Left lung (tissue), 10 donors: ENCODE results near the gene PLA2G4F. TPM values are rescaled to one million over a fixed set of nuclear protein-coding genes. Genes with fewer than 3 reads are reported as not detected.

Source experiments
- ATAC-seq: fragments of 200-7000 bp; cut with Tn5 transposase; one replicate; pipeline ENCODE4 v1.9.1; 2020; ENCODE audit warnings: moderate library complexity
- DNase-seq, 4 donors: peaks; one replicate each; pipeline ENCODE4 v3.0.0-alpha.2; 2013 to 2020
- H3K27ac ChIP-seq, 2 donors: fragments of 200-600 bp; sonication (generic) in 1 of 2; one replicate each; pipeline versions ENCODE4 v1.5.0 to v1.8.0; 2020 to 2021
- H3K27me3 ChIP-seq, 2 donors: fragments of 200-600 bp; sonication (generic) in 1 of 2; one replicate each; pipeline versions ENCODE4 v1.5.0 to v1.8.0; 2020 to 2021
- H3K36me3 ChIP-seq, 2 donors: fragments of 200-600 bp; sonication (generic) in 1 of 2; one replicate each; pipeline versions ENCODE4 v1.5.0 to v1.8.0; 2020 to 2021
- H3K4me1 ChIP-seq, 2 donors: fragments of 200-600 bp; one replicate each; pipeline ENCODE4 v1.8.0; 2021
- H3K4me3 ChIP-seq, 2 donors: fragments of 200-600 bp; sonication (generic) in 1 of 2; one replicate each; pipeline versions ENCODE4 v1.5.0 to v1.8.0; 2020 to 2021; ENCODE audit warnings: mild to moderate bottlenecking in 1 of 2
- H3K9me3 ChIP-seq, 2 donors: fragments of 200-600 bp; sonication (generic) in 1 of 2; one replicate each; pipeline versions ENCODE4 v1.5.0 to v1.8.0; 2020 to 2021
- CTCF ChIP-seq, 2 donors: fragments of 200-600 bp; sonication (generic) in 1 of 2; IDR thresholded peaks; one replicate each; pipeline versions ENCODE4 v1.5.0 to v1.8.0; 2021; ENCODE audit warnings: antibody characterized with exemption in 2 of 2
- intact Hi-C, 2 donors: fragments of 100-400 bp; cut with DNase I; formaldehyde crosslinking; loops; one replicate each; pipeline versions ENCODE4 v1.11.2 to v1.14.2; 2022
- polyA plus RNA-seq, 6 donors: library from polyadenylated mRNA; unstranded; fragments of 120-200 nt; gene quantifications; one replicate each; pipeline ENCODE4 v1.2.1, GENCODE V29; 2013; ENCODE audit not compliant: insufficient read length in 6 of 6
- total RNA-seq, 2 donors: library from RNA; stranded (reverse); fragmentation: NEBNext Ultra II Directional; extraction: Animal tissue kit (Norgen Biotek cat#: 25700); gene quantifications; one replicate each; pipeline ENCODE4 v1.2.1, GENCODE V29; 2021
- donor health status: DM: no; HTN: yes; CAD: no.
- donor health status: DM: no; HTN: no; CAD: no.

Gene PLA2G4F
- total and polyA plus RNA-seq, 8 donors: 3.1 to 100 (median 12.7) TPM

DNA sequence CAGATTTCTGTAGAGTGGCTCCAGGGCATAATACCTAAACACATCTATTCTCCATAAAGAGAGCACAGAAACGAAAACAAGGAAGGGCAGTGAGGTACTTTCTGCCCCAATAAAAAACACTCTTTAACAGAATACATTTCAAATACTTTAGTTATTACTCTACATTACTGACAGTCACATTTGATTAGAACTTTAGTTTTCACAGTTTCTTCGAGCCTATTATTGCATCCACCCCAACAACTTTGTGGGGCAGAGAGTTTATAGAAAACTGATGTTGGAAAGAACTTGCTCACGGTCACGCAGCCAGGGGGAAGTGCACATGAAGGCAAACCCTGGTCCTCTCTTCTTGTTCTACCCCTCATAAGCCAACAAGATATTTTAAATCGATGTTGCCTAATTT lies 42.7 kb upstream of the PLA2G4F start:
- H3K4me3 ChIP-seq: no peak overlapping the region
- peaks cover 0 to 11% of the 10 kb centered on the region in 2 donors for H3K4me1 ChIP-seq
- intact Hi-C loops: no loop called here
- no peak for TF ChIP-seq CTCF (IDR thresholded peaks at IDR 0.05)
- no peaks in the 10 kb centered on the region for H3K27me3 ChIP-seq
- DNase-seq: no peak
- peaks cover 0 to 35% of the 10 kb centered on the region in 2 donors for H3K36me3 ChIP-seq
- no peak overlapping the region for H3K27ac ChIP-seq
- no peaks in the 10 kb centered on the region for H3K9me3 ChIP-seq
- ATAC-seq: no peak

- H3K27ac ChIP-seq: no peak overlapping the region
- H3K4me3 ChIP-seq: no peak overlapping the region
- H3K36me3 ChIP-seq: peaks cover 0 to 35% of the 10 kb centered on the region in 2 donors
- TF ChIP-seq CTCF (IDR thresholded peaks at IDR 0.05): no peak
- H3K27me3 ChIP-seq: no peaks in the 10 kb centered on the region
- ATAC-seq: no peak
- no peak for DNase-seq
- peaks cover 0 to 11% of the 10 kb centered on the region in 2 donors for H3K4me1 ChIP-seq
- intact Hi-C loops: no loop called here
- H3K9me3 ChIP-seq: no peaks in the 10 kb centered on the region
Measured at GRCh38 chr15:42198516-42198915, 42.1 kb upstream of the PLA2G4F start.

GRCh38 chr15:42194513-42194912 lies 38.1 kb upstream of the PLA2G4F start:
- intact Hi-C loops: no loop called here
- H3K36me3 ChIP-seq: peaks cover 0 to 66% of the 10 kb centered on the region in 2 donors

DNA sequence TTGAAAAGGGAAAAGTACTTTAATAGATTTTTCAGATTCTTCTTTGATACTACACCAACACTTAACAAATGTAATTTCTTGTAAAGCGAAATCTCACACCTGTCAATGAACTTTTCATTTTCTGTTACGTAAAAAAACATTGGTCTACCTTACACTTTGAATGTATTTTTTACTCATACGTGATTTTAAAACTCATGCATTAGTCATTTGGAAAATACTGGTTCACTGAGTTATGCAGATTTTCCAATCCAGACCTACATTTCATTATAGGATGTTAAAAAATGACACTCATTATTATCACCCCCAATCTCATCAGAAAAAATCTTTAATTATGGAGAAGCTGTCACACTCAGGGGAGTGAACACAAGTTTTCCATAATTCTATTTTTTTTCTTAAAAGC lies 36.9 kb upstream of the PLA2G4F start:
- H3K27me3 ChIP-seq: no peaks in the 10 kb centered on the region
- no peaks in the 10 kb centered on the region for H3K9me3 ChIP-seq
- intact Hi-C loops: no loop called here
- no peak overlapping the region for H3K27ac ChIP-seq
- H3K36me3 ChIP-seq: peaks cover 0 to 66% of the 10 kb centered on the region in 2 donors
- no peak for TF ChIP-seq CTCF (IDR thresholded peaks at IDR 0.05)
- DNase-seq: no peak
- ATAC-seq: no peak
- H3K4me3 ChIP-seq: no peak overlapping the region
- peaks cover 0 to 11% of the 10 kb centered on the region in 2 donors for H3K4me1 ChIP-seq

More at GRCh38 chr15:42194513-42194912, 38.1 kb upstream of the PLA2G4F start:
- Histone ChIP-seq H3K4me3 (no peak overlapping the region), H3K27me3 (no peaks in the 10 kb centered on the region), H3K27ac (no peak overlapping the region), H3K4me1 (peaks cover 0 to 11% of the 10 kb centered on the region in 2 donors), H3K9me3 (no peaks in the 10 kb centered on the region)
- DNase-seq (peak in 1 of 4 donors; percentile 44), ATAC-seq (peak; percentile 57)
- no peak for TF ChIP-seq CTCF (IDR thresholded peaks at IDR 0.05)

GRCh38 chr15:42191610-42192346 lies 35.3 kb upstream of the PLA2G4F start:
- ATAC-seq: no peak
- Histone ChIP-seq H3K27me3 (no peaks in the 10 kb centered on the region), H3K4me3 (no peak overlapping the region), H3K27ac (no peak overlapping the region), H3K9me3 (no peaks in the 10 kb centered on the region), H3K36me3 (peaks cover 0 to 70% of the 10 kb centered on the region in 2 donors), H3K4me1 (peaks cover 0 to 11% of the 10 kb centered on the region in 2 donors)
- no peak for DNase-seq
- TF ChIP-seq CTCF (IDR thresholded peaks at IDR 0.05): no peak
- intact Hi-C loops: no loop called here
